ENCODE measurements around the gene EIF2AK2. TPM values are rescaled to one million over a fixed set of nuclear protein-coding genes. Genes with fewer than 3 reads are reported as not detected.

The EIF2AK2 gene
- polyA plus RNA-seq, 4 donors = 4.3 to 27.7 (median 8.3) TPM

- Histone ChIP-seq H3K4me1 (ENCODE audit: control insufficient read depth in 3 of 3, insufficient read depth in 2 of 3, low read depth in 1 of 3, low read length in 2 of 3) (no peaks in the 10 kb centered on the region), H3K4me3 (ENCODE audit: low read depth in 1 of 3, low read length in 3 of 3) (no peak overlapping the region), H3K36me3 (ENCODE audit: control insufficient read depth in 3 of 3, insufficient read depth in 2 of 3, low read depth in 1 of 3, low read length in 3 of 3) (peaks cover 9 to 32% (median 20%) of the 10 kb centered on the region in 3 donors), H3K27ac (ENCODE audit: low read depth in 1 of 3, low read length in 2 of 3) (no peak overlapping the region), H3K27me3 (ENCODE audit: control insufficient read depth in 3 of 3, insufficient read depth in 3 of 3, low read length in 3 of 3) (no peaks in the 10 kb centered on the region), H3K9me3 (ENCODE audit: control insufficient read depth in 2 of 2, insufficient read depth in 1 of 2, low read depth in 1 of 2, low read length in 1 of 2) (no peaks in the 10 kb centered on the region)
- DNase-seq = no peak
- FAIRE-seq = no peak
- WGBS, 3 donors = 96 to 98% (median 97%) methylated on average over 6 of the region's 6 CpGs
Measured at GRCh38 chr2:37132914-37133313, 23.9 kb downstream of the EIF2AK2 start.

DNA sequence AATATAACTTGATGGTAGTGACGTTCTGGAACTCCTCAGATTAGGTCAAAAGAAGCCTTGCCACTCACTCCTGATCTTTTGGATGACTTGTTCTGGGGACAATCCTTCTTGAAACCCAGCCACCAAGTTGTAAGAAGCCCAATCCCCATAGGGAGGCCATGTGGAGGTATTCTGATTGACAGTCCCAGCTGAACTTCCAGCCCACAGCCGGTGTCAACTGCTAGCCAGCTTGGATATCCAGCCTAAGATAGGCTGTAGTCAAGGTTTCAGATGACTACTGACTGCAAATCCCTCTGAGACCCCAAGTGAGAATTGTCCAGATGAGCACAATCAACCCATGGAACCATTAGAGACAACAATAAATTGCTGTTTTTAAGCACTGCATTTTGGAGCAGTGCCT lies 31.4 kb downstream of the EIF2AK2 start:
- H3K9me3 ChIP-seq (ENCODE audit: control insufficient read depth in 2 of 2, insufficient read depth in 1 of 2, low read depth in 1 of 2, low read length in 1 of 2) = no peaks in the 10 kb centered on the region
- H3K27me3 ChIP-seq (ENCODE audit: control insufficient read depth in 3 of 3, insufficient read depth in 3 of 3, low read length in 3 of 3) = no peaks in the 10 kb centered on the region
- H3K36me3 ChIP-seq (ENCODE audit: control insufficient read depth in 3 of 3, insufficient read depth in 2 of 3, low read depth in 1 of 3, low read length in 3 of 3) = peaks cover 17 to 45% (median 17%) of the 10 kb centered on the region in 3 donors
- DNase-seq = no peak
- 96 to 99% (median 96%) methylated on average over 2 of the region's 2 CpGs for WGBS, 3 donors
- H3K27ac ChIP-seq (ENCODE audit: low read depth in 1 of 3, low read length in 2 of 3) = no peak overlapping the region
- no peak for FAIRE-seq
- H3K4me1 ChIP-seq (ENCODE audit: control insufficient read depth in 3 of 3, insufficient read depth in 2 of 3, low read depth in 1 of 3, low read length in 2 of 3) = no peaks in the 10 kb centered on the region
- no peak overlapping the region for H3K4me3 ChIP-seq (ENCODE audit: low read depth in 1 of 3, low read length in 3 of 3)

DNA sequence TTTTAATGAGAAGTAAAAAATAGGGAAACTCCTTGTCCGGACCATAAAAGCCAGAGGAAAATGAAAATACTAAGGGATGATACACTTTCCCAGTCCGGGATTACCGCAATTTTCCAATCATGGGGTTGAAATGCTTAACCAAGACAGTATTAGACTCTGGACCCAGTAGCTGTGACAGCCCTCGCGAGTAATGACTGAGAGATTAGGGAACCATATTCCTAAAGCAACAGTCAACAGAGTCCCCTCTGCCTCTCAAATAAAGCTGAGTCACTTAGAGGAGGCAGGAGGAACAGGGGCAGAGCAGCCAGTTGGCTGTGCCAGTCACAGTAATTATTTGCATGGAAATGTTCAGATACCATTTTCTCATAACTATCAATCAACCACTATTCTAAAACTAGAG lies 37.6 kb downstream of the EIF2AK2 start:
- Histone ChIP-seq H3K9me3 (ENCODE audit: control insufficient read depth in 2 of 2, insufficient read depth in 1 of 2, low read depth in 1 of 2, low read length in 1 of 2) (no peaks in the 10 kb centered on the region), H3K27ac (ENCODE audit: low read depth in 1 of 3, low read length in 2 of 3) (peak overlapping the region in 1 of 3 donors; percentile 72), H3K36me3 (ENCODE audit: control insufficient read depth in 3 of 3, insufficient read depth in 2 of 3, low read depth in 1 of 3, low read length in 3 of 3) (peaks cover 17 to 46% (median 19%) of the 10 kb centered on the region in 3 donors), H3K4me3 (ENCODE audit: low read depth in 1 of 3, low read length in 3 of 3) (no peak overlapping the region), H3K27me3 (ENCODE audit: control insufficient read depth in 3 of 3, insufficient read depth in 3 of 3, low read length in 3 of 3) (no peaks in the 10 kb centered on the region), H3K4me1 (ENCODE audit: control insufficient read depth in 3 of 3, insufficient read depth in 2 of 3, low read depth in 1 of 3, low read length in 2 of 3) (peaks cover 0 to 4% (median 0%) of the 10 kb centered on the region in 3 donors)
- 90 to 91% (median 90%) methylated on average over 5 of the region's 5 CpGs for WGBS, 3 donors
- DNase-seq (peak; percentile 1 to 75), FAIRE-seq (no peak)

DNA sequence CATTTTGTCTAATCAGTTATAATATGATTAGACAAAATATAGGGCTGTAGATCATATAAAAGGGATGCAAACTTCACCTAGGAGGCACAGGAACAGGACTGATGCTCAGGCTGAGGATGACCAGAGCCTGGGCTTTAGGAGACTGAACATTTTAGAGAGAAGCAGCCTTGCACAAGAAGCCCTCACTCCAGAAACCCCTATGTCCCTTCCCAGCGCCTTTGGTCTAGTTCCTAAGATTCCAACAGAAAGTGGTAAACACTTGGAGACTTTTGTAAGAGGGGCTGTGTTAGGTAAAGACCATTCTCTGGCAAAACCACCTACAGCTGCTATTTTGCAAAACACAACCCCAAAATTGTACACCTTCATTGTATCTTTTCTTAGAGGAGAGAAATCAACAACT lies 39.2 kb downstream of the EIF2AK2 start:
- Histone ChIP-seq H3K4me3 (ENCODE audit: low read depth in 1 of 3, low read length in 3 of 3) (no peak overlapping the region), H3K27me3 (ENCODE audit: control insufficient read depth in 3 of 3, insufficient read depth in 3 of 3, low read length in 3 of 3) (no peaks in the 10 kb centered on the region), H3K27ac (ENCODE audit: low read depth in 1 of 3, low read length in 2 of 3) (no peak overlapping the region), H3K4me1 (ENCODE audit: control insufficient read depth in 3 of 3, insufficient read depth in 2 of 3, low read depth in 1 of 3, low read length in 2 of 3) (peaks cover 0 to 4% (median 0%) of the 10 kb centered on the region in 3 donors), H3K9me3 (ENCODE audit: control insufficient read depth in 2 of 2, insufficient read depth in 1 of 2, low read depth in 1 of 2, low read length in 1 of 2) (no peaks in the 10 kb centered on the region), H3K36me3 (ENCODE audit: control insufficient read depth in 3 of 3, insufficient read depth in 2 of 3, low read depth in 1 of 3, low read length in 3 of 3) (peaks cover 15 to 42% (median 18%) of the 10 kb centered on the region in 3 donors)
- FAIRE-seq (no peak), DNase-seq (no peak)
- 96 to 100% (median 98%) methylated on average over 1 of the region's 1 CpG for WGBS, 3 donors

DNA sequence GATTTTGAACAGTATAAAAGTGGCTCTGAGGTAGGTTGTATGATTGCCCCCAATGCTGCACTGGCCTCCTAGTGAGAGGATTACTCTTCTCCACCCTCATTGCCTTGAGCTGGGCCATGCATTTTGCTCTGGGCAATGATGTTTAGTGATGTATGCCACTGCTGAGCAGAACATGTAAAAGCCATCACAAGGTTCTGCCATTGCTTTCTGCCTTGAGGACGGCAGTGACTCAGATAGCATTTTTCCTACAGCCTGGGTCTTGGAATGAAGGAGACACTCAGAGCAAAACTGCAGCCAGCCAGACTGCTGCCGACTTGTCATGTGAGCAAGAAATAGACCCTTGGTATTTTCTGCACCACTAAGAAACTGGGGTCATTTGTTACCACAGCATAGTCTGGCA lies 44.8 kb downstream of the EIF2AK2 start:
- Histone ChIP-seq H3K36me3 (ENCODE audit: control insufficient read depth in 3 of 3, insufficient read depth in 2 of 3, low read depth in 1 of 3, low read length in 3 of 3) (peaks cover 10 to 41% (median 14%) of the 10 kb centered on the region in 3 donors), H3K4me1 (ENCODE audit: control insufficient read depth in 3 of 3, insufficient read depth in 2 of 3, low read depth in 1 of 3, low read length in 2 of 3) (no peaks in the 10 kb centered on the region), H3K27ac (ENCODE audit: low read depth in 1 of 3, low read length in 2 of 3) (no peak overlapping the region), H3K4me3 (ENCODE audit: low read depth in 1 of 3, low read length in 3 of 3) (no peak overlapping the region), H3K9me3 (ENCODE audit: control insufficient read depth in 2 of 2, insufficient read depth in 1 of 2, low read depth in 1 of 2, low read length in 1 of 2) (no peaks in the 10 kb centered on the region), H3K27me3 (ENCODE audit: control insufficient read depth in 3 of 3, insufficient read depth in 3 of 3, low read length in 3 of 3) (no peaks in the 10 kb centered on the region)
- DNase-seq = no peak
- FAIRE-seq = no peak
- WGBS, 3 donors = 66 to 95% (median 75%) methylated on average over 2 of the region's 2 CpGs

- no peak overlapping the region for H3K4me3 ChIP-seq (ENCODE audit: low read depth in 1 of 3, low read length in 3 of 3)
- FAIRE-seq (no peak), DNase-seq (no peak)
- no peak overlapping the region for H3K27ac ChIP-seq (ENCODE audit: low read depth in 1 of 3, low read length in 2 of 3)
- H3K27me3 ChIP-seq (ENCODE audit: control insufficient read depth in 3 of 3, insufficient read depth in 3 of 3, low read length in 3 of 3) = no peaks in the 10 kb centered on the region
- 92 to 94% (median 94%) methylated on average over 4 of the region's 4 CpGs for WGBS, 3 donors
- H3K9me3 ChIP-seq (ENCODE audit: control insufficient read depth in 2 of 2, insufficient read depth in 1 of 2, low read depth in 1 of 2, low read length in 1 of 2) = no peaks in the 10 kb centered on the region
- peaks cover 13 to 32% (median 18%) of the 10 kb centered on the region in 3 donors for H3K36me3 ChIP-seq (ENCODE audit: control insufficient read depth in 3 of 3, insufficient read depth in 2 of 3, low read depth in 1 of 3, low read length in 3 of 3)
- no peaks in the 10 kb centered on the region for H3K4me1 ChIP-seq (ENCODE audit: control insufficient read depth in 3 of 3, insufficient read depth in 2 of 3, low read depth in 1 of 3, low read length in 2 of 3)
Measured at GRCh38 chr2:37110306-37111212, 46.2 kb downstream of the EIF2AK2 start.

DNA sequence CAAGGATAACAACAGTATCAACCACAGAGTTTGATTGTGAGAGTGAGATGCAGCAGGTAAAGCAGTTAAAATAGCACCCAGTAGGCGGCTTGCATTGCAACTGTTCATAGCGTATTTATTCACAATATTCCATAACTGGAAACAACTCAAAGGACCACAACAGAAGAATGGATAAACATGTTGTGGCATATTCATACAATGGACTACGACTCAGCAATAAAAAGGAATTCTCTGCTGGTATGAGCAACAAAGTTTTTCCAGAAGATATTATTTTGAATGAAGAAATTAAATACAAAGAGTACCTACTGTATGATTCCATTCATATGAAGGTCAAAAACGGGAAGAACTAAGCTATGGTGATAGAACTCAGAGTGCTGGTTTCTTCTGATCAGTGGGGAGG lies 47.3 kb downstream of the EIF2AK2 start:
- H3K4me1 ChIP-seq (ENCODE audit: control insufficient read depth in 3 of 3, insufficient read depth in 2 of 3, low read depth in 1 of 3, low read length in 2 of 3) = no peaks in the 10 kb centered on the region
- H3K4me3 ChIP-seq (ENCODE audit: low read depth in 1 of 3, low read length in 3 of 3) = no peak overlapping the region
- H3K27ac ChIP-seq (ENCODE audit: low read depth in 1 of 3, low read length in 2 of 3) = no peak overlapping the region
- no peak for FAIRE-seq
- H3K27me3 ChIP-seq (ENCODE audit: control insufficient read depth in 3 of 3, insufficient read depth in 3 of 3, low read length in 3 of 3) = no peaks in the 10 kb centered on the region
- no peaks in the 10 kb centered on the region for H3K9me3 ChIP-seq (ENCODE audit: control insufficient read depth in 2 of 2, insufficient read depth in 1 of 2, low read depth in 1 of 2, low read length in 1 of 2)
- 95 to 96% (median 95%) methylated on average over 4 of the region's 4 CpGs for WGBS, 3 donors
- H3K36me3 ChIP-seq (ENCODE audit: control insufficient read depth in 3 of 3, insufficient read depth in 2 of 3, low read depth in 1 of 3, low read length in 3 of 3) = peaks cover 9 to 38% (median 18%) of the 10 kb centered on the region in 3 donors
- no peak for DNase-seq

DNA sequence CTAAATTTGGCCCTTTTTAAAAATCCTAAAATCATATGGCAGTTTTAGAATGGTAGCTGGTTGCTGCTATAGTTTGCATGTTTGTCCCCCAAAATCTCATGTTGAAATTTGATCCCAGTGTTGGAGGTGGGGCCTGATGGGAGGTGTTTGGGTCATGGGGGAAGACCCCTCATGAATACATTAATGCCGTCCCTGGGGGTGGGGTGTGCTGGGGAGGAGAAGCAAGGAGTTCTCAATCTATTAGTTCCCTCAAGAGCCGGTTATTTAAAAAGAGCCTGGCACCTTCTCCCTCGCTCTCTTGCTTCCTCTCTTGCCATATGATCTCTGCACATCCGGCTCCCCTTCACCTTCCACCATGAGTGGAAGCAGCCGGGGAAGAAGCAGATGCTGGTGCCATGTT lies 51.6 kb downstream of the EIF2AK2 start:
- Histone ChIP-seq H3K4me3 (ENCODE audit: low read depth in 1 of 3, low read length in 3 of 3) (no peak overlapping the region), H3K27ac (ENCODE audit: low read depth in 1 of 3, low read length in 2 of 3) (no peak overlapping the region), H3K36me3 (ENCODE audit: control insufficient read depth in 3 of 3, insufficient read depth in 2 of 3, low read depth in 1 of 3, low read length in 3 of 3) (peaks cover 14 to 30% (median 22%) of the 10 kb centered on the region in 3 donors), H3K9me3 (ENCODE audit: control insufficient read depth in 2 of 2, insufficient read depth in 1 of 2, low read depth in 1 of 2, low read length in 1 of 2) (no peaks in the 10 kb centered on the region), H3K27me3 (ENCODE audit: control insufficient read depth in 3 of 3, insufficient read depth in 3 of 3, low read length in 3 of 3) (no peaks in the 10 kb centered on the region), H3K4me1 (ENCODE audit: control insufficient read depth in 3 of 3, insufficient read depth in 2 of 3, low read depth in 1 of 3, low read length in 2 of 3) (no peaks in the 10 kb centered on the region)
- 86 to 95% (median 88%) methylated on average over 5 of the region's 5 CpGs for WGBS, 3 donors
- DNase-seq (no peak), FAIRE-seq (no peak)

Data from small intestine (tissue), 7 donors.